DOHH2 (cell line): ENCODE measurements around the gene SLC22A15.

Experiments used
- H3F3A ChIP-seq: fragments of 200-600 bp; sonication (generic), shearing (Covaris generic); 2 replicates; pipeline ENCODE4 v1.6.0; 2016; ENCODE audit warnings: antibody characterized with exemption, mild to moderate bottlenecking; ENCODE audit not compliant: control insufficient read depth, insufficient read depth
- H3K27ac ChIP-seq: fragments of 200-600 bp; sonication (generic); 2 replicates; pipeline ENCODE4 v1.5.1; 2014; ENCODE audit warnings: low read depth, mild to moderate bottlenecking, low read length, moderate library complexity
- H3K27me3 ChIP-seq: fragments of 200-600 bp; sonication (generic); 2 replicates; pipeline ENCODE4 v1.6.1; 2014; ENCODE audit warnings: mild to moderate bottlenecking, low read length, mixed read lengths; ENCODE audit not compliant: control insufficient read depth
- H3K36me3 ChIP-seq: fragments of 200-600 bp; sonication (generic); 2 replicates; pipeline ENCODE4 v1.6.1; 2014; ENCODE audit warnings: mild to moderate bottlenecking, low read length, moderate library complexity, mixed read lengths; ENCODE audit not compliant: control insufficient read depth
- H3K4me1 ChIP-seq: fragments of 200-600 bp; sonication (generic); 2 replicates; pipeline ENCODE4 v1.6.1; 2014; ENCODE audit warnings: mild to moderate bottlenecking, low read length, mixed read lengths; ENCODE audit not compliant: control insufficient read depth
- H3K4me2 ChIP-seq: fragments of 200-600 bp; sonication (generic); 2 replicates; pipeline ENCODE4 v1.6.0; 2014; ENCODE audit warnings: mild to moderate bottlenecking, low read length, moderate library complexity
- H3K4me3 ChIP-seq: fragments of 200-600 bp; sonication (generic); 2 replicates; pipeline ENCODE4 v1.5.1; 2014; ENCODE audit warnings: mild to moderate bottlenecking, low read length, mixed read lengths
- H3K79me2 ChIP-seq: fragments of 200-600 bp; sonication (generic); 2 replicates; pipeline ENCODE4 v1.6.1; 2014; ENCODE audit warnings: mild to moderate bottlenecking, low read length, mixed read lengths; ENCODE audit not compliant: control insufficient read depth
- H3K9me2 ChIP-seq: fragments of 200-600 bp; sonication (generic); replicated peaks from 2 replicates; pipeline ENCODE4 v1.6.1; 2014; ENCODE audit warnings: mild to moderate bottlenecking, low read length, mixed read lengths; ENCODE audit not compliant: control insufficient read depth
- H3K9me3 ChIP-seq: fragments of 200-600 bp; sonication (generic); 2 replicates; pipeline ENCODE4 v1.6.1; 2014; ENCODE audit warnings: antibody characterized with exemption, low read length, mixed read lengths; ENCODE audit not compliant: control insufficient read depth, insufficient read depth
- H4K20me1 ChIP-seq: fragments of 200-600 bp; sonication (generic); 2 replicates; pipeline ENCODE4 v1.6.0; 2014; ENCODE audit warnings: low read depth, mild to moderate bottlenecking, antibody characterized with exemption, low read length, moderate library complexity; ENCODE audit not compliant: control insufficient read depth, insufficient read depth
- EZH2phosphoT487 ChIP-seq: fragments of 200-600 bp; sonication (generic); IDR thresholded peaks from 2 replicates; pipeline ENCODE4 v1.6.1; 2017; ENCODE audit warnings: borderline replicate concordance, mild to moderate bottlenecking, antibody characterized with exemption, low read length, moderate library complexity, mixed read lengths
- TF ChIP-seq, protein P1 (sequence below): fragments of 200-600 bp; sonication (generic); IDR thresholded peaks from one replicate; pipeline ENCODE4 v1.5.1; 2014; ENCODE audit warnings: antibody characterized with exemption, mild to moderate bottlenecking, low read depth, low read length; ENCODE audit not compliant: poor library complexity, severe bottlenecking

Gene SLC22A15

GRCh38 chr1:116075575-116075974 lies 99.3 kb downstream of the SLC22A15 start:
- H3K36me3 ChIP-seq: no peaks in the 10 kb centered on the region
- no peaks in the 10 kb centered on the region for H3K4me1 ChIP-seq
- H3K9me2 ChIP-seq: no peaks in the 10 kb centered on the region
- no peaks in the 10 kb centered on the region for H4K20me1 ChIP-seq
- no peak overlapping the region for H3K4me3 ChIP-seq
- H3K27me3 ChIP-seq: peaks cover 2% of the 10 kb centered on the region; the same call in 1 of the 2 replicates
- H3K9me3 ChIP-seq: no peaks in the 10 kb centered on the region
- no peak overlapping the region for H3K4me2 ChIP-seq
- H3K27ac ChIP-seq: no peak overlapping the region
- no peaks in the 10 kb centered on the region for H3F3A ChIP-seq
- no peak for TF ChIP-seq EZH2phosphoT487
- TF ChIP-seq, protein P1, sequence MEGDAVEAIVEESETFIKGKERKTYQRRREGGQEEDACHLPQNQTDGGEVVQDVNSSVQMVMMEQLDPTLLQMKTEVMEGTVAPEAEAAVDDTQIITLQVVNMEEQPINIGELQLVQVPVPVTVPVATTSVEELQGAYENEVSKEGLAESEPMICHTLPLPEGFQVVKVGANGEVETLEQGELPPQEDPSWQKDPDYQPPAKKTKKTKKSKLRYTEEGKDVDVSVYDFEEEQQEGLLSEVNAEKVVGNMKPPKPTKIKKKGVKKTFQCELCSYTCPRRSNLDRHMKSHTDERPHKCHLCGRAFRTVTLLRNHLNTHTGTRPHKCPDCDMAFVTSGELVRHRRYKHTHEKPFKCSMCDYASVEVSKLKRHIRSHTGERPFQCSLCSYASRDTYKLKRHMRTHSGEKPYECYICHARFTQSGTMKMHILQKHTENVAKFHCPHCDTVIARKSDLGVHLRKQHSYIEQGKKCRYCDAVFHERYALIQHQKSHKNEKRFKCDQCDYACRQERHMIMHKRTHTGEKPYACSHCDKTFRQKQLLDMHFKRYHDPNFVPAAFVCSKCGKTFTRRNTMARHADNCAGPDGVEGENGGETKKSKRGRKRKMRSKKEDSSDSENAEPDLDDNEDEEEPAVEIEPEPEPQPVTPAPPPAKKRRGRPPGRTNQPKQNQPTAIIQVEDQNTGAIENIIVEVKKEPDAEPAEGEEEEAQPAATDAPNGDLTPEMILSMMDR: no peak
- no peaks in the 10 kb centered on the region for H3K79me2 ChIP-seq

DNA sequence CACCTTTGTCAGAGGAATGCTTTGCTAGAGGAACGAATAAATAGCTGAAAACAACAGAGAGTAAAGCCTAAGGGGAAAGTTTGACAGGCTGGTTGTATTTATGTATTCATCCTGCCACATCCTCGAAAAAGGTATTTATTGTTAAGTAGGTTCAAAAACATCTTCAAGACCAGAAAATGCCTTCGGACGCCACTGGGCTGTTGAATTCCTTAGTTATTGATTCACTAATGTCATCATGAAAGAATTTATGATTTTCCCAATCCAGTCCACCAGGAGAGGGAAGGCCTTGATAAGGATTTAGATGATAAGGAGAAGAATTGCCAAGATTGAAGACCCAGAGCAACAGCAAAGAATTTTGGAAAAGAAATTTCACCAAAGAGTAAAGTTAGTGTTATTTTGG lies 99.7 kb downstream of the SLC22A15 start:
- Histone ChIP-seq H3K27me3 (peaks cover 2% of the 10 kb centered on the region; the same call in 1 of the 2 replicates), H3K79me2 (no peaks in the 10 kb centered on the region), H3K36me3 (no peaks in the 10 kb centered on the region), H3K27ac (no peak overlapping the region), H4K20me1 (no peaks in the 10 kb centered on the region), H3K9me3 (no peaks in the 10 kb centered on the region), H3K4me3 (no peak overlapping the region), H3K4me1 (no peaks in the 10 kb centered on the region), H3K9me2 (no peaks in the 10 kb centered on the region), H3F3A (no peaks in the 10 kb centered on the region), H3K4me2 (no peak overlapping the region)
- TF ChIP-seq, protein P1: no peak
- TF ChIP-seq EZH2phosphoT487: no peak

- no peaks in the 10 kb centered on the region for H3K9me2 ChIP-seq
- no peak overlapping the region for H3K27ac ChIP-seq
- H3F3A ChIP-seq: no peaks in the 10 kb centered on the region
- no peak overlapping the region for H3K4me3 ChIP-seq
- no peaks in the 10 kb centered on the region for H3K9me3 ChIP-seq
- H3K4me1 ChIP-seq: no peaks in the 10 kb centered on the region
- peaks cover 2% of the 10 kb centered on the region; the same call in 1 of the 2 replicates for H3K27me3 ChIP-seq
- TF ChIP-seq EZH2phosphoT487: no peak
- TF ChIP-seq, protein P1: no peak
- no peaks in the 10 kb centered on the region for H3K36me3 ChIP-seq
- H4K20me1 ChIP-seq: no peaks in the 10 kb centered on the region
- H3K4me2 ChIP-seq: no peak overlapping the region
- H3K79me2 ChIP-seq: no peaks in the 10 kb centered on the region
Measured at GRCh38 chr1:116076831-116077230, 100.5 kb downstream of the SLC22A15 start.
